ENCODE measurements around the gene C1orf116. TPM values are rescaled to one million over a fixed set of nuclear protein-coding genes. Genes with fewer than 3 reads are reported as not detected.

The C1orf116 gene
- total RNA-seq, 6 experiments from 2014 or later, result 0.02 to 0.09 (median 0.06) TPM

- no peaks in the 10 kb centered on the region for H3K36me3 Mint-ChIP-seq (ENCODE audit: low read depth)
- H3K4me1 Mint-ChIP-seq (ENCODE audit: low read depth), result peaks cover 15% of the 10 kb centered on the region
- H3K4me3 Mint-ChIP-seq, result no peak overlapping the region
- no peak for DNase-seq
- no peak for TF ChIP-seq CTCF (IDR thresholded peaks at IDR 0.05)
- H3K27me3 Mint-ChIP-seq (ENCODE audit: insufficient read depth), result peaks cover 7% of the 10 kb centered on the region; the same call in 1 of the 2 replicates
- H3K9me3 Mint-ChIP-seq, result no peaks in the 10 kb centered on the region
- no peak overlapping the region for H3K27ac Mint-ChIP-seq
These were observed 33.7 kb downstream of the C1orf116 start for GRCh38 chr1:206998816-206999215.

DNA sequence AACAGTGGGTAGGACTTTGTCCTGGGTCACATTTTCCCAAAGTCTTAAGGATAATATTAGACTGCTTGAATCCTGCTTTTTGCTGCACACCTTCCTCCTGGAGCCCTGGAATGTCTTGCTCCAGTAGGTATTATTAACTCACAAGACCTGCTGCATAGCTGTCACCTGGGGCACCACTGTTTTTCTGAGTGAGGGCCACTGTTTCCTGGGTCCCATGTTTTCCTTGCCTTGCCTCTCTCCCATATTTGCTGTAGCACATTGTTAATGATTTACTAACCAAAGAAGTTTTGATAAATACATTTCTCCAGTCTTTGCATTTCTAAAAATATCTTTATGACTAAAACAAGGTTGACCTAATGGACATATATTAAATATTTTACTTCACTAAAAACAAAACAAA, 39.8 kb downstream of the C1orf116 start:
- H3K9me3 Mint-ChIP-seq, result no peaks in the 10 kb centered on the region
- H3K27me3 Mint-ChIP-seq (ENCODE audit: insufficient read depth), result peaks cover 14% of the 10 kb centered on the region
- H3K27ac Mint-ChIP-seq, result no peak overlapping the region
- TF ChIP-seq CTCF (IDR thresholded peaks at IDR 0.05), result no peak
- no peak for DNase-seq
- peaks cover 7% of the 10 kb centered on the region; the same call in 1 of the 2 replicates for H3K4me1 Mint-ChIP-seq (ENCODE audit: low read depth)
- H3K36me3 Mint-ChIP-seq (ENCODE audit: low read depth), result no peaks in the 10 kb centered on the region
- H3K4me3 Mint-ChIP-seq, result no peak overlapping the region

- Mint-ChIP-seq H3K27me3 (ENCODE audit: insufficient read depth) (peaks cover 15% of the 10 kb centered on the region), H3K9me3 (no peaks in the 10 kb centered on the region), H3K4me3 (no peak overlapping the region), H3K4me1 (ENCODE audit: low read depth) (peaks cover 9% of the 10 kb centered on the region; the same call in 1 of the 2 replicates), H3K36me3 (ENCODE audit: low read depth) (no peaks in the 10 kb centered on the region), H3K27ac (no peak overlapping the region)
- no peak for TF ChIP-seq CTCF (IDR thresholded peaks at IDR 0.05)
- no peak for DNase-seq
These were observed 44.7 kb downstream of the C1orf116 start for GRCh38 chr1:206987873-206988272.

- TF ChIP-seq CTCF (IDR thresholded peaks at IDR 0.05), result no peak
- Mint-ChIP-seq H3K4me1 (ENCODE audit: low read depth) (peaks cover 5% of the 10 kb centered on the region; the same call in 1 of the 2 replicates), H3K27me3 (ENCODE audit: insufficient read depth) (peaks cover 15% of the 10 kb centered on the region), H3K4me3 (no peak overlapping the region), H3K27ac (no peak overlapping the region), H3K36me3 (ENCODE audit: low read depth) (no peaks in the 10 kb centered on the region), H3K9me3 (no peaks in the 10 kb centered on the region)
- no peak for DNase-seq
These were observed 45.7 kb downstream of the C1orf116 start for GRCh38 chr1:206986885-206987284.

DNA sequence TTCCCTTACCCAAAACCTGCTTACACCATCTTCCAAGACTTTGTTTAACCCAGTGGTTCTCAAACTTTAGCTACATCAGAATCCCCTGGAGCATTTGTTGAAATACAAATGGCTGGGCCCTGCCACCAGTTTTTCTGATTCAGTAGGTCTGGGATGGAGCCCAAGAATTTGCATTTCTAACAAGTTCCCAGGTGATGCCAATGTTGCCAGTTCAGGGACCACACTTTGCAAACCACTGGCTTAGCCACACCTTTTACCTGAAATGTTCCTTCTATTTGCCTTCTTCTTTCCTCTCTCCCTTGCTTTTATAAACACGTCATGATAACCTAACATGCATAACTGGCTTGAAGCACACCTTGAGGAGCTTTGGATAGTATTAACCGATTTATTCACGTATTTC, 46.2 kb downstream of the C1orf116 start:
- peaks cover 13% of the 10 kb centered on the region for H3K27me3 Mint-ChIP-seq (ENCODE audit: insufficient read depth)
- no peak overlapping the region for H3K27ac Mint-ChIP-seq
- H3K9me3 Mint-ChIP-seq, result no peaks in the 10 kb centered on the region
- H3K36me3 Mint-ChIP-seq (ENCODE audit: low read depth), result no peaks in the 10 kb centered on the region
- DNase-seq, result no peak
- peaks cover 5% of the 10 kb centered on the region; the same call in 1 of the 2 replicates for H3K4me1 Mint-ChIP-seq (ENCODE audit: low read depth)
- TF ChIP-seq CTCF (IDR thresholded peaks at IDR 0.05), result no peak
- H3K4me3 Mint-ChIP-seq, result no peak overlapping the region

Measured in HFFc6 (cell line).